GM23338 (cell line): ENCODE measurements around the gene GATAD2A.

ENCODE experiments used
- CREB1 ChIP-seq: fragments of 250-450 bp; sonication (Bioruptor Pico); IDR thresholded peaks from 2 replicates; pipeline ENCODE4 v1.5.0; 2020; ENCODE audit warnings: low read depth, mild to moderate bottlenecking, moderate library complexity
- EZH2 ChIP-seq: fragments of 200-600 bp; sonication (generic); IDR thresholded peaks from one replicate; pipeline ENCODE4 v1.8.0; 2017; ENCODE audit warnings: antibody characterized with exemption, mild to moderate bottlenecking, low read depth; ENCODE audit not compliant: unreplicated experiment
- EZH2phosphoT487 ChIP-seq: fragments of 200-600 bp; sonication (generic); IDR thresholded peaks from one replicate; pipeline ENCODE4 v1.8.1; 2018; ENCODE audit warnings: antibody characterized with exemption; ENCODE audit not compliant: unreplicated experiment
- JUNB ChIP-seq: IDR thresholded peaks from one replicate; pipeline ENCODE4 v1.6.1; 2016; ENCODE audit warnings: antibody characterized with exemption; ENCODE audit not compliant: unreplicated experiment
- NANOG ChIP-seq: IDR thresholded peaks from 2 replicates; pipeline ENCODE4 v1.6.1; 2016; ENCODE audit warnings: antibody characterized with exemption, borderline replicate concordance
- POLR2AphosphoS5 ChIP-seq: IDR thresholded peaks from 2 replicates; pipeline ENCODE4 v1.6.1; 2016; ENCODE audit warnings: antibody characterized with exemption, low read depth
- STAT1 ChIP-seq: IDR thresholded peaks from one replicate; pipeline ENCODE4 v1.6.1; 2016; ENCODE audit warnings: antibody characterized with exemption; ENCODE audit not compliant: unreplicated experiment
- ZNF114 ChIP-seq: fragments of 250-450 bp; sonication (Bioruptor Pico); IDR thresholded peaks from 2 replicates; pipeline ENCODE4 v1.5.0; 2020; ENCODE audit warnings: mild to moderate bottlenecking, moderate library complexity
- ZNF331 ChIP-seq: fragments of 250-450 bp; sonication (Bioruptor Pico); IDR thresholded peaks from 2 replicates; pipeline ENCODE4 v1.5.0; 2020; ENCODE audit warnings: low read depth, mild to moderate bottlenecking, moderate library complexity
- TF ChIP-seq, protein P1 (sequence below), 2 experiments: fragments of 200-600 bp in 1 of 2; sonication (generic) in 1 of 2; conservative IDR thresholded peaks; 2 replicates each; pipeline versions ENCODE4 v1.5.1 to v1.6.1; 2016 to 2017; ENCODE audit warnings: antibody characterized with exemption in 2 of 2, low read depth in 2 of 2, mild to moderate bottlenecking in 2 of 2, moderate library complexity in 1 of 2
- TF ChIP-seq, protein P2 (sequence below): IDR thresholded peaks from one replicate; pipeline ENCODE4 v1.6.1; 2018; ENCODE audit warnings: antibody characterized with exemption; ENCODE audit not compliant: unreplicated experiment
- TF ChIP-seq, protein P3 (sequence below): IDR thresholded peaks from 2 replicates; pipeline ENCODE4 v1.6.1; 2016; ENCODE audit warnings: antibody characterized with exemption
- TF ChIP-seq, protein P4 (sequence below): fragments of 250-450 bp; sonication (Bioruptor Pico); IDR thresholded peaks from 2 replicates; pipeline ENCODE4 v1.5.0; 2020; ENCODE audit warnings: mild to moderate bottlenecking, moderate library complexity

DNA sequence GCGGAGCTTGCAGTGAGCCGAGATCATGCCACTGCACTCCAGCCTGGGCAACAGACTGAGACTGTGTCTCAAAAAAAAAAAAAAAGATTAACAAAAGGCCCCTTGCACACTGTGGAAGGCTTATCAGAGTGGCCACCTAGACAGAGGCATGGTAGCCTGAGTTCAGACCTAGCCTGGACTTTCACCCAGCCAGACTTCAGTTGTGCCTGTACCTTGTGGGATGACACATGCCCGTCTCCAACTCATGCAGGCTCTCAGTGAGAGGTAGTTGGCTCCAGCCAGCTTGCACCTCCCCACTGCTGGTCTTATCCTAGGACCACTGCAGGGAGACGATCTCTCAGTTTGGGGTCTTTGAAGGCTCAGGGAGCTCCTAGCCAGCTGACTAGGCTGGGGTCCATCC is 52.2 kb downstream of the GATAD2A start:
- TF ChIP-seq, protein P1, sequence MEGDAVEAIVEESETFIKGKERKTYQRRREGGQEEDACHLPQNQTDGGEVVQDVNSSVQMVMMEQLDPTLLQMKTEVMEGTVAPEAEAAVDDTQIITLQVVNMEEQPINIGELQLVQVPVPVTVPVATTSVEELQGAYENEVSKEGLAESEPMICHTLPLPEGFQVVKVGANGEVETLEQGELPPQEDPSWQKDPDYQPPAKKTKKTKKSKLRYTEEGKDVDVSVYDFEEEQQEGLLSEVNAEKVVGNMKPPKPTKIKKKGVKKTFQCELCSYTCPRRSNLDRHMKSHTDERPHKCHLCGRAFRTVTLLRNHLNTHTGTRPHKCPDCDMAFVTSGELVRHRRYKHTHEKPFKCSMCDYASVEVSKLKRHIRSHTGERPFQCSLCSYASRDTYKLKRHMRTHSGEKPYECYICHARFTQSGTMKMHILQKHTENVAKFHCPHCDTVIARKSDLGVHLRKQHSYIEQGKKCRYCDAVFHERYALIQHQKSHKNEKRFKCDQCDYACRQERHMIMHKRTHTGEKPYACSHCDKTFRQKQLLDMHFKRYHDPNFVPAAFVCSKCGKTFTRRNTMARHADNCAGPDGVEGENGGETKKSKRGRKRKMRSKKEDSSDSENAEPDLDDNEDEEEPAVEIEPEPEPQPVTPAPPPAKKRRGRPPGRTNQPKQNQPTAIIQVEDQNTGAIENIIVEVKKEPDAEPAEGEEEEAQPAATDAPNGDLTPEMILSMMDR (conservative IDR thresholded peaks at IDR 0.05; ENCODE audit: low read depth in 2 of 2), result no peak
- no peak for TF ChIP-seq EZH2phosphoT487
- TF ChIP-seq CREB1 (CRISPR knock-in tag), result no peak
- TF ChIP-seq EZH2, result no peak
- TF ChIP-seq NANOG, result no peak
- no peak for TF ChIP-seq ZNF114
- TF ChIP-seq POLR2AphosphoS5, result no peak
- TF ChIP-seq, protein P2, sequence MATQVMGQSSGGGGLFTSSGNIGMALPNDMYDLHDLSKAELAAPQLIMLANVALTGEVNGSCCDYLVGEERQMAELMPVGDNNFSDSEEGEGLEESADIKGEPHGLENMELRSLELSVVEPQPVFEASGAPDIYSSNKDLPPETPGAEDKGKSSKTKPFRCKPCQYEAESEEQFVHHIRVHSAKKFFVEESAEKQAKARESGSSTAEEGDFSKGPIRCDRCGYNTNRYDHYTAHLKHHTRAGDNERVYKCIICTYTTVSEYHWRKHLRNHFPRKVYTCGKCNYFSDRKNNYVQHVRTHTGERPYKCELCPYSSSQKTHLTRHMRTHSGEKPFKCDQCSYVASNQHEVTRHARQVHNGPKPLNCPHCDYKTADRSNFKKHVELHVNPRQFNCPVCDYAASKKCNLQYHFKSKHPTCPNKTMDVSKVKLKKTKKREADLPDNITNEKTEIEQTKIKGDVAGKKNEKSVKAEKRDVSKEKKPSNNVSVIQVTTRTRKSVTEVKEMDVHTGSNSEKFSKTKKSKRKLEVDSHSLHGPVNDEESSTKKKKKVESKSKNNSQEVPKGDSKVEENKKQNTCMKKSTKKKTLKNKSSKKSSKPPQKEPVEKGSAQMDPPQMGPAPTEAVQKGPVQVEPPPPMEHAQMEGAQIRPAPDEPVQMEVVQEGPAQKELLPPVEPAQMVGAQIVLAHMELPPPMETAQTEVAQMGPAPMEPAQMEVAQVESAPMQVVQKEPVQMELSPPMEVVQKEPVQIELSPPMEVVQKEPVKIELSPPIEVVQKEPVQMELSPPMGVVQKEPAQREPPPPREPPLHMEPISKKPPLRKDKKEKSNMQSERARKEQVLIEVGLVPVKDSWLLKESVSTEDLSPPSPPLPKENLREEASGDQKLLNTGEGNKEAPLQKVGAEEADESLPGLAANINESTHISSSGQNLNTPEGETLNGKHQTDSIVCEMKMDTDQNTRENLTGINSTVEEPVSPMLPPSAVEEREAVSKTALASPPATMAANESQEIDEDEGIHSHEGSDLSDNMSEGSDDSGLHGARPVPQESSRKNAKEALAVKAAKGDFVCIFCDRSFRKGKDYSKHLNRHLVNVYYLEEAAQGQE, result no peak
- no peak for TF ChIP-seq JUNB
- TF ChIP-seq STAT1, result no peak
- TF ChIP-seq, protein P3, sequence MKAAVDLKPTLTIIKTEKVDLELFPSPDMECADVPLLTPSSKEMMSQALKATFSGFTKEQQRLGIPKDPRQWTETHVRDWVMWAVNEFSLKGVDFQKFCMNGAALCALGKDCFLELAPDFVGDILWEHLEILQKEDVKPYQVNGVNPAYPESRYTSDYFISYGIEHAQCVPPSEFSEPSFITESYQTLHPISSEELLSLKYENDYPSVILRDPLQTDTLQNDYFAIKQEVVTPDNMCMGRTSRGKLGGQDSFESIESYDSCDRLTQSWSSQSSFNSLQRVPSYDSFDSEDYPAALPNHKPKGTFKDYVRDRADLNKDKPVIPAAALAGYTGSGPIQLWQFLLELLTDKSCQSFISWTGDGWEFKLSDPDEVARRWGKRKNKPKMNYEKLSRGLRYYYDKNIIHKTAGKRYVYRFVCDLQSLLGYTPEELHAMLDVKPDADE, result no peak
- no peak for TF ChIP-seq ZNF331 (CRISPR knock-in tag)
- TF ChIP-seq, protein P4, sequence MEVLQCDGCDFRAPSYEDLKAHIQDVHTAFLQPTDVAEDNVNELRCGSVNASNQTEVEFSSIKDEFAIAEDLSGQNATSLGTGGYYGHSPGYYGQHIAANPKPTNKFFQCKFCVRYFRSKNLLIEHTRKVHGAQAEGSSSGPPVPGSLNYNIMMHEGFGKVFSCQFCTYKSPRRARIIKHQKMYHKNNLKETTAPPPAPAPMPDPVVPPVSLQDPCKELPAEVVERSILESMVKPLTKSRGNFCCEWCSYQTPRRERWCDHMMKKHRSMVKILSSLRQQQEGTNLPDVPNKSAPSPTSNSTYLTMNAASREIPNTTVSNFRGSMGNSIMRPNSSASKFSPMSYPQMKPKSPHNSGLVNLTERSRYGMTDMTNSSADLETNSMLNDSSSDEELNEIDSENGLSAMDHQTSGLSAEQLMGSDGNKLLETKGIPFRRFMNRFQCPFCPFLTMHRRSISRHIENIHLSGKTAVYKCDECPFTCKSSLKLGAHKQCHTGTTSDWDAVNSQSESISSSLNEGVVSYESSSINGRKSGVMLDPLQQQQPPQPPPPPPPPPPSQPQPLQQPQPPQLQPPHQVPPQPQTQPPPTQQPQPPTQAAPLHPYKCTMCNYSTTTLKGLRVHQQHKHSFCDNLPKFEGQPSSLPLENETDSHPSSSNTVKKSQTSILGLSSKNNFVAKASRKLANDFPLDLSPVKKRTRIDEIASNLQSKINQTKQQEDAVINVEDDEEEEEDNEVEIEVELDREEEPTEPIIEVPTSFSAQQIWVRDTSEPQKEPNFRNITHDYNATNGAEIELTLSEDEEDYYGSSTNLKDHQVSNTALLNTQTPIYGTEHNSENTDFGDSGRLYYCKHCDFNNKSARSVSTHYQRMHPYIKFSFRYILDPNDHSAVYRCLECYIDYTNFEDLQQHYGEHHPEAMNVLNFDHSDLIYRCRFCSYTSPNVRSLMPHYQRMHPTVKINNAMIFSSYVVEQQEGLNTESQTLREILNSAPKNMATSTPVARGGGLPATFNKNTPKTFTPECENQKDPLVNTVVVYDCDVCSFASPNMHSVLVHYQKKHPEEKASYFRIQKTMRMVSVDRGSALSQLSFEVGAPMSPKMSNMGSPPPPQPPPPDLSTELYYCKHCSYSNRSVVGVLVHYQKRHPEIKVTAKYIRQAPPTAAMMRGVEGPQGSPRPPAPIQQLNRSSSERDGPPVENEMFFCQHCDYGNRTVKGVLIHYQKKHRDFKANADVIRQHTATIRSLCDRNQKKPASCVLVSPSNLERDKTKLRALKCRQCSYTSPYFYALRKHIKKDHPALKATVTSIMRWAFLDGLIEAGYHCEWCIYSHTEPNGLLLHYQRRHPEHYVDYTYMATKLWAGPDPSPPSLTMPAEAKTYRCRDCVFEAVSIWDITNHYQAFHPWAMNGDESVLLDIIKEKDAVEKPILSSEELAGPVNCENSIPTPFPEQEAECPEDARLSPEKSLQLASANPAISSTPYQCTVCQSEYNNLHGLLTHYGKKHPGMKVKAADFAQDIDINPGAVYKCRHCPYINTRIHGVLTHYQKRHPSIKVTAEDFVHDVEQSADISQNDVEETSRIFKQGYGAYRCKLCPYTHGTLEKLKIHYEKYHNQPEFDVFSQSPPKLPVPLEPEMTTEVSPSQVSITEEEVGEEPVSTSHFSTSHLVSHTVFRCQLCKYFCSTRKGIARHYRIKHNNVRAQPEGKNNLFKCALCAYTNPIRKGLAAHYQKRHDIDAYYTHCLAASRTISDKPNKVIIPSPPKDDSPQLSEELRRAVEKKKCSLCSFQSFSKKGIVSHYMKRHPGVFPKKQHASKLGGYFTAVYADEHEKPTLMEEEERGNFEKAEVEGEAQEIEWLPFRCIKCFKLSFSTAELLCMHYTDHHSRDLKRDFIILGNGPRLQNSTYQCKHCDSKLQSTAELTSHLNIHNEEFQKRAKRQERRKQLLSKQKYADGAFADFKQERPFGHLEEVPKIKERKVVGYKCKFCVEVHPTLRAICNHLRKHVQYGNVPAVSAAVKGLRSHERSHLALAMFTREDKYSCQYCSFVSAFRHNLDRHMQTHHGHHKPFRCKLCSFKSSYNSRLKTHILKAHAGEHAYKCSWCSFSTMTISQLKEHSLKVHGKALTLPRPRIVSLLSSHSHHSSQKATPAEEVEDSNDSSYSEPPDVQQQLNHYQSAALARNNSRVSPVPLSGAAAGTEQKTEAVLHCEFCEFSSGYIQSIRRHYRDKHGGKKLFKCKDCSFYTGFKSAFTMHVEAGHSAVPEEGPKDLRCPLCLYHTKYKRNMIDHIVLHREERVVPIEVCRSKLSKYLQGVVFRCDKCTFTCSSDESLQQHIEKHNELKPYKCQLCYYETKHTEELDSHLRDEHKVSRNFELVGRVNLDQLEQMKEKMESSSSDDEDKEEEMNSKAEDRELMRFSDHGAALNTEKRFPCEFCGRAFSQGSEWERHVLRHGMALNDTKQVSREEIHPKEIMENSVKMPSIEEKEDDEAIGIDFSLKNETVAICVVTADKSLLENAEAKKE (CRISPR knock-in tag), result no peak
